Head of caudate nucleus (tissue), 42 donors: Measurements from ENCODE around the gene UNC80.
A peak's percentile ranks its signal among the peaks of the same experiment; 100 is the strongest.

Experiments
- DNase-seq, 42 donors: peaks; one replicate each; pipeline versions ENCODE4 v3.0.0 to v3.0.0-alpha.2; 2020 to 2021; ENCODE audit warnings: mixed read lengths in 7 of 42
- intact Hi-C: fragments of 100-400 bp; cut with DNase I; formaldehyde crosslinking; loops from one replicate; pipeline ENCODE4 v1.15.0; 2022

The UNC80 gene

GRCh38 chr2:209990838-209991237, 219.2 kb downstream of the UNC80 start:
- intact Hi-C loops: no loop called here

DNA sequence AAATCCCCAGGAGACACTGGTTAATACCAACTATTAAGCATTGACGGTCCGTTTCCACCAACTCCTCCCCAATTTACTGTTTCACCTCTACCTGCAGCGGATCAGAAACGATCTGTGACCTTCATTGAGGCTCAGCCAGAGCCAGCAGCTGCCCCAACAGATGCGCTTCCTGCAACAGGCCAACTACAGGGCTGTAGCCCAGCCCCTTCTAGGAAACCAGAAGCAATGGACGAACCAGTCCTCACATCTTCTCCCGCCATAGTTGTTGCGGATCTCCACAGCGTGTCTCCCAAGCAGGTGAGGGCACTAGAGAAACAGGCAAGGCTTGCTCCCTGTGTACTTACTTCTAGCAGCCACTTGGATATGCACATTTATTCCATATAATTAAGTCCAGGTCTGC, 222.3 kb downstream of the UNC80 start:
- intact Hi-C loops: no loop called here
- DNase-seq: no peak

More at GRCh38 chr2:209990838-209991237, 219.2 kb downstream of the UNC80 start:
- no peak for DNase-seq

DNA sequence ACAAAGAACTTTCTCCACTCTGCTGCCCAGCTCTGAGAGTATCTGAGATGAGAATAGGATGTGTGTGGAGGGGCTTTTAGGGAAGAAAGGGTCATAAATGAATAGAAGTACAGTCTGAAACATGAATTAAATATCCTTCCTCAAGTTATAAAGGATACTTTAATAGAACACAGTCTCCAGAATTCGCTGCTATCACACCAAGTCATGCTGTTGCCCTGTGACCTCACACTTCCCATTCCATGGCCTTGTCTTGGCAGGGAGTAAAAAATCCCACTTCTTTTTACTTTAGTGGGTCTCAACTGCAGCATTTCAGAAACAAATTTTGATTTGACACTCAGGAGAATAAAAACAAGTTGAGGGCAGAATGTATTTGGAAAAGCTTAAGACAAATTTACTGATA, 227.0 kb downstream of the UNC80 start:
- intact Hi-C loops: no loop called here
- DNase-seq: no peak

DNA sequence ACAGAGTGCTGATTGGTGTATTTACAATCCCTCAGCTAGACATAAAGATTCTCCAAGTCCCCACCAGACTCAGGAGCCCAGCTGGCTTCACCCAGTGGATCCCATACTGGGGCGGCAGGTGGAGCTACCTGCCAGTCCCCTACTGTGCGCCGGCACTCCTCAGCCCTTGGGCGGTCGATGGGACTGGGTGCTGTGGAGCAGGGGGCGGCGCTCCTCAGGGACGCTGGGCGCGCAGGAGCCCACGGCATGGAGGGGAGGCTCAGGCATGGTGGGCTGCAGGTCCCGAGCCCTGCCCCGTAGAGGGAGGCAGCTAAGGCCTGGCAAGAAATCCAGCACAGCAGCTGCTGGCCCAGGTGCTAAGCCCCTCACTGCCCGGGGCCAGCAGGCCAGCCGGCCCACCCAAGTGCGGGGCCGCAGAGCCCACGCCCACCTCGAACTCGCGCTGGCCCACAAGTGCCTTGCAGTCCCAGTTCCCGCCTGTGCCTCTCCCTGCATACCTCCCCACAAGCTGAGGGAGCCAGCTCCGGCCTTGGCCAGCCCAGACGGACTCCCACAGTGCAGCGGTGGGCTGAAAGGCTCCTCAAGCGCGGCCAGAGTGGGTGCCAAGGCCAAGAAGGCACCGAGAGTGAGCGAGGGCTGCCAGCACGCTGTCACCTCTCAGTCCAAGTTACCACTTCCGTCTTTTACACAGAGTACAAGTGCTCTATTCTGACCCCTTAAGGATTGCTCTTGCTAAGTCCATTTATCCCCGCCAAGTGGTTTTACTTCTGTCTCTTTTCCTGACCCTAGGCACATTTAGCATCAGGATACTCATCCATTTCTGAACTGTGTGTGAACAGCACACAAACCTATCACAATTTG, 229.1 kb downstream of the UNC80 start:
- peak in 1 of 42 donors; percentile 2 for DNase-seq
- intact Hi-C loops: loop anchor here (5.0 kb wide), 1 partner anchor 172 kb away; the partner anchor contains the start of gene KANSL1L

DNA sequence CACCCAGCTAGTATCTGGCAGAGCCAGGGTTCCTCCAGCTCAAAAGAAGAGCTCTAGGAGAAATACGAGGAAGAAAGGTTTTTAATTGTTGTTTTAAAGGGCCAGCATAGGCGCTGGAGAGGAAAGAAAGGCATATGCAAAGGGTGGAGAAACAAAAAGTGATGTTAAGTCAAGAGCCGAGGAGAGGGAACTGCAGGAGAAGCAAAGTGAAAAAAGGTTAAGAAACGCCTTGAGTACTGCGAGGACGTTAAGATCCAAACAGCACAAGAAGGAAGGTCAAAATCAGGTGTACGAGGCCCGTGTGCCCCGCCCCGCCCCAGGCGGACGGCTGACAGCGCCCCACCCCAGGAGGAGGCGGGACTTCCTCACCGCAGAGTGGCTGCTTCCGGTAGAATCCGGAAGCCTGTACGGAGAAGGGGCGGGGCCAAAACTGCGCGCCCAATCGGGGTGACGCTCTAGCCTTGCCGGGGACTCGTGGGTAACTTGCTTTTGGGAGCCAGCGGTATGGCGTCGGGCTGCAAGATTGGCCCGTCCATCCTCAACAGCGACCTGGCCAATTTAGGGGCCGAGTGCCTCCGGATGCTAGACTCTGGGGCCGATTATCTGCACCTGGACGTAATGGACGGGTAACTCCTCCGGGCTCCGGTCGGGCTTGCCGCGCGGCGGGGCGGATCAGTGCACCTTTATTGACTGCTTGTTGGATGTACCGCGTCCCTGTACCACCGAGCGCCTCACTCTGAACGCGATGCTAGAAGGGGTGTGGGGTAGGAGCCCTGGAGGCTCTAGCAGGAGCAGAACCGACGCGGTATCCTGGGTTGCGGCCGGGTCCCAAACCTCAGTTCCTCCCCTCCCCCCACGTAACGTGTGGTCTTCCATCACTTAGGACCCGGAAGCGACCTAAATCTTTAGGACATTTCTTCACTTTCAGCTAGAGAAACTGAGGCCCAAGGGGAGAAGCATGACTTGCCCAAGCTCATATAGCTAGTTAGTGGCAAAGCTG, 230.8 kb downstream of the UNC80 start, which contains the start of gene RPE:
Gene RPE, plus strand, starts transcription at position 481 of the 1,000 bp plus-strand sequence. Its CDS starts 24 bp downstream, at position 505.
- DNase-seq: peak; percentile 89 to 98 (median 95)
- intact Hi-C loops: loop anchor here (5.0 kb wide), 1 partner anchor 170 kb away; the partner anchor contains the start of gene KANSL1L

GRCh38 chr2:210003359-210003758, 231.7 kb downstream of the UNC80 start:
- no peak for DNase-seq
- intact Hi-C loops: loop anchor here (5.0 kb wide), 1 partner anchor 169 kb away; the partner anchor contains the start of gene KANSL1L

DNA sequence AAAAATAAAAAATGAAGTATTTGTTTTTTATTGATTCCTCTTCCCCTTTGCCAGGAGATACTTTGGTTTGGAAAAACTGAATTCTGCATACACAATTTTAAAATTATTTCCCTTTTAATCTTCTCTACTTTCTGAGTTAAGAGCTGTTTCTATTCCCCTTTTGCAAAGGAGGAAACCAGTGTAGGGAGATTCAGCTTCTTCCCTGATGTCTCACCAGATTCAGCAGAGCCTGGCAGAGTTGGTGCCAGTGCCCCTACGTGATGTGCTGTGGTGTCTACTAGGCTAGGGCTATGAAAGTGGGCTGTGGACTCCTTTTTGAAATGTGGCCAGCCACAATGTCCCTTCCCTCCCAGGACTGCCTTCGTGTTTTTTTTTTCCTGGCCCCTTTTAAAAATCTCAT, 233.2 kb downstream of the UNC80 start:
- intact Hi-C loops: loop anchor here (5.0 kb wide), 1 partner anchor 167 kb away; the partner anchor contains the start of gene KANSL1L
- DNase-seq: no peak

DNA sequence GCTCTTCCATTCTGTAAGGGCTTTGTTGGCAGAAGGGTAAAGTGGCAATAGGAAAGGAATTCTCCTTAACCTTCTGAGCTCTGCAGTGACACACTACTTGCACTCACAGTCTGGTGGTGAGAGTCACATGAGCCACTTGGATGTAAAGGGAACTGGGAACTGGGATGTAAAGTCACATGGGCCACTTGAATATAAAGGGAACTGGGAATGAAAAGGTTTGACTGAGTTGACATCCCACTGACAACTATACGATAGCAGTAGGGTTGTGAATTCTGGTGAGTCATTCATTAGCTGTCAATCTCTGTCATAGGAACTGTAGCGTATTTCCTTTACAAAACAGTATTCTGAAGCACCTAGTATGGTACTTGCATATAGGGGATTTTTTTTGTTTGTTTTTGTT, 236.3 kb downstream of the UNC80 start:
- DNase-seq: peak in 18 of 42 donors; percentile 11 to 69 (median 32)
- intact Hi-C loops: no loop called here

GRCh38 chr2:210009126-210009525, 237.5 kb downstream of the UNC80 start:
- intact Hi-C loops: no loop called here
- no peak for DNase-seq

- no peak for DNase-seq
- intact Hi-C loops: no loop called here
Observed at GRCh38 chr2:210009896-210010295, 238.3 kb downstream of the UNC80 start.

DNA sequence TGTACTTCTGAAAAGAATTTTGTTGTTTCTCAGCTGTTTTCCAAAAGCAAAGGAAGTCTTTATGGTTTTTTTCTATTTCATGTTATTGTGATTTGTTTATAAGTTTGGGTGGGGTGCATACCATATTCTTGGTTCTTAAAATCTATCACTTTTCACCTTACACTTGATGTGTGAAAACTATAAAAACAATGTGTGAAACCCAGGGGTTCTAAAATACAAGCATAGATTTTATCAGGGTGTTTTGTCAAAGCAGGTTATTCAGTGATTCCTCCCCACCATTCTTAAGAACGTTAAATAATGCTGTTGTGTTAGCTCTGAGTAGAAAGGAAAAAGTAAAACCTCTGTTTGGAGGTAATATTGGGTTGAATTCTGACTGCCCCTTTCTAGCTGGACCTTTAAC, 248.5 kb downstream of the UNC80 start:
- intact Hi-C loops: no loop called here
- DNase-seq: no peak

DNA sequence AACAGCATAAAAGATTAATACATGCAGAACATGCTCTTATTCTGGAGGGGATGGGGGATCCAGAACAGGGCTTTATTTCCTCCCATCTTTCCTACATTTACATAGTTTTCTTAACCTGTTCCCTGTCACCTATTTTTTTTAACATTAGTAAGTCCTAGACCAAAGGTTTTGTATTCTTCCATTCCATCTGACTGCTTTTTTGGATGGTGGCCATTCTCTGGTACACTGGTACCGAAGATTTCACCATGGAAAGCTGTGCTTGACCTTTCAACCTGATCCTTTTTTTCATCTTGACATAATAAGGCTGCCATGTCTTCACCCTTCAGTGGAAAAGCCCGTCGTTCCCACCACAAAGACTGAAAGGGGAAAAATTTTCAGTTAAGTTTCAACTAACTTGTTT, 251.2 kb downstream of the UNC80 start:
- no peak for DNase-seq
- intact Hi-C loops: no loop called here

- no peak for DNase-seq
- intact Hi-C loops: no loop called here
Observed at GRCh38 chr2:210027608-210028007, 256.0 kb downstream of the UNC80 start.

DNA sequence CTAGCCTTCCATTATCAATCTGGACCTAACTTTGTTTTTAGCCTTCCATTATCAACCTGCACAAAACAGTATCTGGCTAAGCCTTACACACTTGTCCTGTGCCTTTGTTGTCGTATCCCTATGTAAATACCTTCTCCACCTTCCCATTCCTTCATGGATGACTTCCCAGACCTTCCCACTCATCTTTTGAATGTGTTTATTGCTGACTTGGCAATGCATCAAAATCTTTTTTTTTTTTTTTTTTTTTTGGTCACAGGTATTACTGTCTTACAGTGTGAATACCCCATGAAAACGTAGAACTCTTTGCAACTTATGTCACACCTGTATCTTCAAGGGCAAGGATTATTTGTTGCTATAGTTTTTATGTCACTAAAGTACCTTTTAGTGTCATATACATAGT, 256.5 kb downstream of the UNC80 start:
- intact Hi-C loops: no loop called here
- DNase-seq: no peak

- intact Hi-C loops: no loop called here
- DNase-seq: no peak
Observed at GRCh38 chr2:210034087-210034683, 262.6 kb downstream of the UNC80 start.

DNA sequence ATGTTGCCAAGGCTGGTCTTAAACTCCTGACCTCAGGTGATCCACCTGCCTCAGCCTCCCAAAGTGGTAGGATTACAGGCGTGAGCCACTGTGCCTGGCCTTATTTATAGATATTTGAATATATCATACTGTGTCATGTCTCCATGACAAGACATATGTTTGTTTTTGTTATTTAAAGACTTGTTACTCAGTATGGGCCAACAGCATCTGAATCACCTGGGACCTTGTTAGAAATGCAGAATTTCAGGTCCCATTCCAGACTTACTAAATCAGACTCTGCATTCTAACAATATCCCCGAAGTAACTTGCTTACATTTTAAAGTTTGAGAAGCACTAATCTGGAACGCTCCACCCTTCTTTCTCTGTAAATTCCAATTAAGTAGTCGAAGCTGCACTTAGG, 264.0 kb downstream of the UNC80 start:
- no peak for DNase-seq
- intact Hi-C loops: no loop called here

DNA sequence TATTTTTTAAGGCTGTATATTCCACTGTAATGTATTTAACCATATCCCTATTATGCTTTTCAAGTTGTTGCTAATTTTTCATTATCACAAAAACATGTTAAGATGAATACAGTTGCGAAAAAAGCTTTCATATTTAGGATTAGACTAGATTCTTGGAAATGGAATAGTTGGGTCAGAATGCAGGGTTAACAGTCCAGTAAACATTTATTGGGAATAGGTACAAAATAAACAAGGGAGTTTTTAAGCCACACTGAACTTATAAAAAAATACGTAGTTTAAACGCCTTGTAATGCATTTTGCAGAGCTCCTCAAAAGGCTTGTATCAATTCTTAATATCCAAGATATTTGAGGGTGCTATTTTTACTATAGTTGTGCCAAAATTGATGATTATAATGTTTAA, 266.4 kb downstream of the UNC80 start:
- intact Hi-C loops: no loop called here
- no peak for DNase-seq

GRCh38 chr2:210046851-210047500, 275.3 kb downstream of the UNC80 start:
- intact Hi-C loops: no loop called here
- DNase-seq: no peak
